GM23338 (cell line): ENCODE results near the gene PKN3. TPM values are rescaled to one million over a fixed set of nuclear protein-coding genes. Genes with fewer than 3 reads are reported as not detected.

Source experiments
- ATAC-seq: fragments of 200-7000 bp; cut with Tn5 transposase; 3 replicates; pipeline ENCODE4 v1.9.1; 2020
- DNase-seq: peaks from one replicate; pipeline ENCODE4 v3.0.0-alpha.2; 2015; ENCODE audit warnings: low spot score
- H2AFZ ChIP-seq: fragments of 200-600 bp; sonication (generic); 2 replicates; pipeline ENCODE4 v1.8.0; 2016; ENCODE audit warnings: antibody characterized with exemption, mild to moderate bottlenecking, moderate library complexity
- H3F3A ChIP-seq: fragments of 200-600 bp; sonication (generic); replicated peaks from 2 replicates; pipeline ENCODE4 v1.8.0; 2017; ENCODE audit warnings: antibody characterized with exemption, mixed run types, low read depth
- H3K27ac ChIP-seq: fragments of 200-600 bp; sonication (generic); 2 replicates; pipeline ENCODE4 v1.6.1; 2016; ENCODE audit warnings: low read depth
- H3K27me3 ChIP-seq: fragments of 200-600 bp; sonication (generic); 2 replicates; pipeline ENCODE4 v1.8.0; 2016; ENCODE audit warnings: mild to moderate bottlenecking, mixed run types, moderate library complexity; ENCODE audit not compliant: insufficient read depth
- H3K36me3 ChIP-seq: fragments of 200-600 bp; sonication (generic); 2 replicates; pipeline ENCODE4 v1.8.0; 2016; ENCODE audit warnings: mild to moderate bottlenecking; ENCODE audit not compliant: insufficient read depth
- H3K4me1 ChIP-seq: fragments of 200-600 bp; sonication (generic); 2 replicates; pipeline ENCODE4 v1.8.0; 2016; ENCODE audit warnings: mild to moderate bottlenecking, moderate library complexity; ENCODE audit not compliant: insufficient read depth
- H3K4me2 ChIP-seq: fragments of 200-600 bp; sonication (generic); 2 replicates; pipeline ENCODE4 v1.7.1; 2017; ENCODE audit warnings: mixed run types
- H3K4me3 ChIP-seq: fragments of 200-600 bp; sonication (generic); 2 replicates; pipeline ENCODE4 v1.6.1; 2016; ENCODE audit warnings: mixed run types
- H3K79me2 ChIP-seq: fragments of 200-600 bp; sonication (generic); replicated peaks from 2 replicates; pipeline ENCODE4 v1.8.0; 2017; ENCODE audit warnings: mild to moderate bottlenecking; ENCODE audit not compliant: insufficient read depth
- H3K9me2 ChIP-seq: fragments of 200-600 bp; sonication (generic); 2 replicates; pipeline ENCODE4 v1.8.0; 2017; ENCODE audit not compliant: insufficient read depth
- H4K20me1 ChIP-seq: fragments of 200-600 bp; sonication (generic); replicated peaks from 2 replicates; pipeline ENCODE4 v1.8.0; 2017; ENCODE audit warnings: mild to moderate bottlenecking; ENCODE audit not compliant: insufficient read depth
- H3K27ac Mint-ChIP-seq: 2 replicates; pipeline ENCODE4 v1.8.0; 2020; ENCODE audit warnings: inconsistent platforms, mild to moderate bottlenecking, moderate library complexity, mixed read lengths
- H3K27me3 Mint-ChIP-seq: 3 replicates; pipeline ENCODE4 v1.8.0; 2022; ENCODE audit warnings: low read depth, mild to moderate bottlenecking, moderate library complexity, mixed read lengths, inconsistent platforms; ENCODE audit not compliant: insufficient read depth, poor library complexity
- H3K36me3 Mint-ChIP-seq: 3 replicates; pipeline ENCODE4 v1.8.0; 2021; ENCODE audit warnings: low read depth, mild to moderate bottlenecking, inconsistent platforms, moderate library complexity, mixed read lengths
- H3K4me1 Mint-ChIP-seq: 3 replicates; pipeline ENCODE4 v1.8.0; 2020; ENCODE audit warnings: mild to moderate bottlenecking, inconsistent platforms, mixed read lengths
- H3K4me3 Mint-ChIP-seq: 3 replicates; pipeline ENCODE4 v1.8.0; 2021; ENCODE audit warnings: moderate library complexity, mild to moderate bottlenecking, inconsistent platforms, mixed read lengths
- H3K9me3 Mint-ChIP-seq: 3 replicates; pipeline ENCODE4 v1.8.0; 2020; ENCODE audit warnings: moderate library complexity, mild to moderate bottlenecking, inconsistent platforms, mixed read lengths
- CREB1 ChIP-seq: fragments of 250-450 bp; sonication (Bioruptor Pico); IDR thresholded peaks from 2 replicates; pipeline ENCODE4 v1.5.0; 2020; ENCODE audit warnings: low read depth, mild to moderate bottlenecking, moderate library complexity
- CTCF ChIP-seq, 2 experiments: fragments of 200-600 bp in 1 of 2; sonication (generic) in 1 of 2; conservative IDR thresholded peaks; 2 replicates each; pipeline versions ENCODE4 v1.5.1 to v1.6.1; 2016 to 2017; ENCODE audit warnings: antibody characterized with exemption in 2 of 2, low read depth in 2 of 2, mild to moderate bottlenecking in 2 of 2, moderate library complexity in 1 of 2
- EZH2 ChIP-seq: fragments of 200-600 bp; sonication (generic); IDR thresholded peaks from one replicate; pipeline ENCODE4 v1.8.0; 2017; ENCODE audit warnings: antibody characterized with exemption, mild to moderate bottlenecking, low read depth; ENCODE audit not compliant: unreplicated experiment
- NANOG ChIP-seq: IDR thresholded peaks from 2 replicates; pipeline ENCODE4 v1.6.1; 2016; ENCODE audit warnings: antibody characterized with exemption, borderline replicate concordance
- POLR2AphosphoS5 ChIP-seq: IDR thresholded peaks from 2 replicates; pipeline ENCODE4 v1.6.1; 2016; ENCODE audit warnings: antibody characterized with exemption, low read depth
- STAT1 ChIP-seq: IDR thresholded peaks from one replicate; pipeline ENCODE4 v1.6.1; 2016; ENCODE audit warnings: antibody characterized with exemption; ENCODE audit not compliant: unreplicated experiment
- ZNF114 ChIP-seq: fragments of 250-450 bp; sonication (Bioruptor Pico); IDR thresholded peaks from 2 replicates; pipeline ENCODE4 v1.5.0; 2020; ENCODE audit warnings: mild to moderate bottlenecking, moderate library complexity
- ZNF331 ChIP-seq: fragments of 250-450 bp; sonication (Bioruptor Pico); IDR thresholded peaks from 2 replicates; pipeline ENCODE4 v1.5.0; 2020; ENCODE audit warnings: low read depth, mild to moderate bottlenecking, moderate library complexity
- ZNF462 ChIP-seq: fragments of 250-450 bp; sonication (Bioruptor Pico); IDR thresholded peaks from 2 replicates; pipeline ENCODE4 v1.5.0; 2020; ENCODE audit warnings: mild to moderate bottlenecking, moderate library complexity
- polyA plus RNA-seq: library from polyadenylated mRNA; unstranded; fragments of >200 nt; fragmentation: Nextera tagmentation; extraction: Ambion mirVana; gene quantifications from 2 replicates; pipeline ENCODE4 v1.2.1, GENCODE V29; 2016
- total RNA-seq: library from RNA; depleted of rRNA; stranded (reverse); fragments of >200 nt; shearing (Covaris generic); gene quantifications from 2 replicates; pipeline ENCODE4 v1.2.3, GENCODE V29; 2014

The PKN3 gene
- total and polyA plus RNA-seq, 2 experiments from 2014 or later: 6.2 to 17.7 TPM

GRCh38 chr9:128653908-128654307, 48.4 kb upstream of the PKN3 start:
- no peaks in the 10 kb centered on the region for H3K36me3 ChIP-seq
- H3K27me3 ChIP-seq: no peaks in the 10 kb centered on the region
- H3K4me2 ChIP-seq: no peak overlapping the region
- Mint-ChIP-seq H3K27me3 (peaks cover 7% of the 10 kb centered on the region), H3K27ac (no peak overlapping the region), H3K4me1 (peaks cover 4% of the 10 kb centered on the region; the same call in 1 of the 3 replicates), H3K36me3 (peaks cover 3% of the 10 kb centered on the region; the same call in 1 of the 3 replicates), H3K4me3 (no peak overlapping the region), H3K9me3 (no peaks in the 10 kb centered on the region)
- no peak for TF ChIP-seq ZNF114
- TF ChIP-seq CTCF (conservative IDR thresholded peaks at IDR 0.05; ENCODE audit: low read depth in 2 of 2): no peak
- TF ChIP-seq ZNF331 (CRISPR knock-in tag): no peak
- TF ChIP-seq EZH2: no peak
- TF ChIP-seq NANOG: no peak
- no peak for TF ChIP-seq POLR2AphosphoS5
- TF ChIP-seq STAT1: no peak
- TF ChIP-seq CREB1: no peak
- no peak for TF ChIP-seq ZNF462 (CRISPR knock-in tag)
- DNase-seq (no peak), ATAC-seq (no peak)
- no peaks in the 10 kb centered on the region for H4K20me1 ChIP-seq
- no peak overlapping the region for H3K27ac ChIP-seq
- no peaks in the 10 kb centered on the region; the same call in 1 of the 2 replicates for H3K79me2 ChIP-seq
- H2AFZ ChIP-seq: no peak overlapping the region
- no peaks in the 10 kb centered on the region for H3K9me2 ChIP-seq
- H3K4me3 ChIP-seq: no peak overlapping the region
- H3K4me1 ChIP-seq: no peaks in the 10 kb centered on the region
- H3F3A ChIP-seq: peaks cover 11% of the 10 kb centered on the region
